ENCODE results near the gene ATP9A.

Gene ATP9A

DNA sequence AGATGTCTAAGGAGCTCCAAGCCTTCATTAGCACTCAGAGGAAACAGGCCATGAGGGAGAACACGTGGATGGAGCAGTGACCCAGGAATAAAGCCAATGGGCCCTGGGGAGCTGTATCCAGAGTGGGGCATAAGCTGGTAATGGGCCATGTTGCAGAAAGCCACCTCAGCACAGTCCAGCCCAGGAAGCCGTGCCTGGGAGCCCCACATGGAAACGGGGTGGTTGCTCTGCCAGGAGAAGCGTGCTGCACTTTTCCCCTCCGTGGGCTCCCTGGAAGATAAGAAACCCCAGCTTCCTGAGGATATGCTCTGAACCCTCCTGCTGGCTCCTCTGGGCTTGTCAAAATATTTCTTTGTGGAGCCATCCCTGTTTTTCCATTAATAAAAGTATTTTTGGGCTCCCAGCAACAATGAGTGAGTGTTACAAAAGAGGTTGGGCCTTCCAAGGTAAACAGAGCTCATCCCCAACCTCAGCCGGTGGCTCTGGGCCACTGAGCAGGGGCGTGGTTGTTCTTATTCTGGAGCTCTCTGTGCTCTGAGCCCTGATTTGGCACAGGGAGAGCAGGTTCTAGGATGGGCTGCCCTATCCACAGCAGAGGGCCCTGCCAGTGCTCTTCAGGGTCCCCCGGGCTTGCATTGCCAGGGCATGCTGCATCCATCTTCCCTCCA is 194.5 kb downstream of the ATP9A start:
- Histone ChIP-seq H4K20me1 (ENCODE audit: control insufficient read depth, insufficient read depth, low read depth, low read length) (no peaks in the 10 kb centered on the region), H3K4me2 (ENCODE audit: low read length) (no peak overlapping the region), H3K4me3 (ENCODE audit: low read length) (no peak overlapping the region), H3K27ac (ENCODE audit: low read depth, low read length) (no peak overlapping the region), H3K36me3 (ENCODE audit: control insufficient read depth, low read length) (no peaks in the 10 kb centered on the region), H3K9me2 (replicated peaks; ENCODE audit: control insufficient read depth, low read length) (no peaks in the 10 kb centered on the region), H3K79me2 (ENCODE audit: control insufficient read depth, low read length) (no peaks in the 10 kb centered on the region), H3K9me3 (ENCODE audit: control insufficient read depth, insufficient read depth, low read length) (no peaks in the 10 kb centered on the region), H3K27me3 (ENCODE audit: control insufficient read depth, low read length) (no peaks in the 10 kb centered on the region), H3K4me1 (ENCODE audit: control insufficient read depth, low read length) (no peaks in the 10 kb centered on the region), H3F3A (ENCODE audit: control insufficient read depth, insufficient read depth) (no peaks in the 10 kb centered on the region)
- TF ChIP-seq, protein P1, sequence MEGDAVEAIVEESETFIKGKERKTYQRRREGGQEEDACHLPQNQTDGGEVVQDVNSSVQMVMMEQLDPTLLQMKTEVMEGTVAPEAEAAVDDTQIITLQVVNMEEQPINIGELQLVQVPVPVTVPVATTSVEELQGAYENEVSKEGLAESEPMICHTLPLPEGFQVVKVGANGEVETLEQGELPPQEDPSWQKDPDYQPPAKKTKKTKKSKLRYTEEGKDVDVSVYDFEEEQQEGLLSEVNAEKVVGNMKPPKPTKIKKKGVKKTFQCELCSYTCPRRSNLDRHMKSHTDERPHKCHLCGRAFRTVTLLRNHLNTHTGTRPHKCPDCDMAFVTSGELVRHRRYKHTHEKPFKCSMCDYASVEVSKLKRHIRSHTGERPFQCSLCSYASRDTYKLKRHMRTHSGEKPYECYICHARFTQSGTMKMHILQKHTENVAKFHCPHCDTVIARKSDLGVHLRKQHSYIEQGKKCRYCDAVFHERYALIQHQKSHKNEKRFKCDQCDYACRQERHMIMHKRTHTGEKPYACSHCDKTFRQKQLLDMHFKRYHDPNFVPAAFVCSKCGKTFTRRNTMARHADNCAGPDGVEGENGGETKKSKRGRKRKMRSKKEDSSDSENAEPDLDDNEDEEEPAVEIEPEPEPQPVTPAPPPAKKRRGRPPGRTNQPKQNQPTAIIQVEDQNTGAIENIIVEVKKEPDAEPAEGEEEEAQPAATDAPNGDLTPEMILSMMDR (IDR thresholded peaks at IDR 0.05; ENCODE audit: low read depth, low read length, poor library complexity, severe bottlenecking), result no peak
- TF ChIP-seq EZH2phosphoT487 (IDR thresholded peaks at IDR 0.05; ENCODE audit: borderline replicate concordance, low read length), result no peak

GRCh38 chr20:51571460-51571794 is 196.8 kb downstream of the ATP9A start:
- Histone ChIP-seq H3K4me1 (ENCODE audit: control insufficient read depth, low read length) (no peaks in the 10 kb centered on the region), H3K27me3 (ENCODE audit: control insufficient read depth, low read length) (no peaks in the 10 kb centered on the region), H4K20me1 (ENCODE audit: control insufficient read depth, insufficient read depth, low read depth, low read length) (no peaks in the 10 kb centered on the region), H3K4me2 (ENCODE audit: low read length) (no peak overlapping the region), H3K9me2 (replicated peaks; ENCODE audit: control insufficient read depth, low read length) (no peaks in the 10 kb centered on the region), H3F3A (ENCODE audit: control insufficient read depth, insufficient read depth) (no peaks in the 10 kb centered on the region), H3K4me3 (ENCODE audit: low read length) (no peak overlapping the region), H3K27ac (ENCODE audit: low read depth, low read length) (no peak overlapping the region), H3K79me2 (ENCODE audit: control insufficient read depth, low read length) (no peaks in the 10 kb centered on the region), H3K36me3 (ENCODE audit: control insufficient read depth, low read length) (no peaks in the 10 kb centered on the region), H3K9me3 (ENCODE audit: control insufficient read depth, insufficient read depth, low read length) (no peaks in the 10 kb centered on the region)
- no peak for TF ChIP-seq EZH2phosphoT487 (IDR thresholded peaks at IDR 0.05; ENCODE audit: borderline replicate concordance, low read length)

DNA sequence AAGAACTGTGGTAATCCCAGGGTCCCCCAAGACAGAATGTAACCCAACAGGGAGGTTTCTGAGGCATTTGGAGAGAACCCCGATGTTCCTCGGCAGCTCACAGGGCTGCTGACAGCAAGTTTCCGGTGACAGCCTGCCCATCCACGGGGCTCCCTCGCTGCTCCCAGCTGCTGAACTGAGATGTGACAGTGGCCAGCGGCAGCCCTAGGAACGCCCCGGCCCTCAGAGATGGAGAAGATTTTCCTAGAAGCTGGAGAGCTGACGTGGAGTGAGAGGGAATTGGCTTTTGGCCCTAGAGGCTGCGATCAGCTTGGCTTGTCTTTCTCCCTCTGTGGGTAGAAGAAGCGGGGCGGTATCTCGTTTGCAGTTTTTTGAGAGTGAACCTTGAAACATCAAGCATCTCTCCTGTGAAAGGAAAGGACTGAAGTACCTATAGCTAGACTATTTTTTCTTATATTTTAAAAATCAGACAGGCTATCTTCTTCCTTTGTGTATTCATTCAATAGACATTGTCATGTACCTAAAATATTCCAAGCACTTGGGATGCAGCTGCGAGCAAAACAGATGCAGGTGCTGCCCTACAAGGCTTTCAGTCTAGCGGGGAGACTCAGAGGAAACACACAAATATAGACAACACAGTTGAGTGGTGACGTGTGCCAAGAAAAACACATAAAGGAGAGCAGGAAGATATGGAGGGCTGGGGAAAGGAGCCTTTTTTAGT is 197.3 kb downstream of the ATP9A start:
- Histone ChIP-seq H4K20me1 (ENCODE audit: control insufficient read depth, insufficient read depth, low read depth, low read length) (no peaks in the 10 kb centered on the region), H3K9me3 (ENCODE audit: control insufficient read depth, insufficient read depth, low read length) (no peaks in the 10 kb centered on the region), H3K4me3 (ENCODE audit: low read length) (no peak overlapping the region), H3K4me2 (ENCODE audit: low read length) (no peak overlapping the region), H3K27ac (ENCODE audit: low read depth, low read length) (no peak overlapping the region), H3K36me3 (ENCODE audit: control insufficient read depth, low read length) (no peaks in the 10 kb centered on the region), H3K27me3 (ENCODE audit: control insufficient read depth, low read length) (no peaks in the 10 kb centered on the region), H3K79me2 (ENCODE audit: control insufficient read depth, low read length) (no peaks in the 10 kb centered on the region), H3F3A (ENCODE audit: control insufficient read depth, insufficient read depth) (no peaks in the 10 kb centered on the region), H3K4me1 (ENCODE audit: control insufficient read depth, low read length) (no peaks in the 10 kb centered on the region), H3K9me2 (replicated peaks; ENCODE audit: control insufficient read depth, low read length) (no peaks in the 10 kb centered on the region)
- TF ChIP-seq EZH2phosphoT487 (IDR thresholded peaks at IDR 0.05; ENCODE audit: borderline replicate concordance, low read length), result no peak
- TF ChIP-seq, protein P1 (IDR thresholded peaks at IDR 0.05; ENCODE audit: low read depth, low read length, poor library complexity, severe bottlenecking), result no peak

Measured in DOHH2 (cell line).